ENCODE results near the gene DAPK3. TPM values are rescaled to one million over a fixed set of nuclear protein-coding genes. Genes with fewer than 3 reads are reported as not detected.

DAPK3 gene
- total RNA-seq, 1 experiment from 2014 or later: 62.7 TPM

GRCh38 chr19:3982701-3983541 lies 12.0 kb upstream of the DAPK3 start:
- in situ Hi-C loops (cut with HindIII; ENCODE audit: low pct_unique_long_range_greater_than_20kb, low sequenced_read_pairs): loop anchor here (25.0 kb wide), 1 partner anchor 229 kb away; no protein-coding TSS in a partner anchor
- no peak for DNase-seq (ENCODE audit: low read depth, low spot score)

GRCh38 chr19:3981736-3982681 lies 11.1 kb upstream of the DAPK3 start:
- in situ Hi-C loops (cut with HindIII; ENCODE audit: low pct_unique_long_range_greater_than_20kb, low sequenced_read_pairs): loop anchor here (25.0 kb wide), 1 partner anchor 230 kb away; no protein-coding TSS in a partner anchor
- DNase-seq (ENCODE audit: low read depth, low spot score): no peak

GRCh38 chr19:3981373-3981735 lies 10.5 kb upstream of the DAPK3 start:
- no peak for DNase-seq (ENCODE audit: low read depth, low spot score)
- in situ Hi-C loops (cut with HindIII; ENCODE audit: low pct_unique_long_range_greater_than_20kb, low sequenced_read_pairs): loop anchor here (25.0 kb wide), 1 partner anchor 231 kb away; no protein-coding TSS in a partner anchor

GRCh38 chr19:3980353-3981251 lies 9.7 kb upstream of the DAPK3 start:
- in situ Hi-C loops (cut with HindIII; ENCODE audit: low pct_unique_long_range_greater_than_20kb, low sequenced_read_pairs): loop anchor here (25.0 kb wide), 1 partner anchor 232 kb away; no protein-coding TSS in a partner anchor
- no peak for DNase-seq (ENCODE audit: low read depth, low spot score)

- DNase-seq (ENCODE audit: low read depth, low spot score): no peak
- in situ Hi-C loops (cut with HindIII; ENCODE audit: low pct_unique_long_range_greater_than_20kb, low sequenced_read_pairs): loop anchor here (25.0 kb wide), 1 partner anchor 232 kb away; no protein-coding TSS in a partner anchor
These were observed 8.9 kb upstream of the DAPK3 start for GRCh38 chr19:3979674-3980352.

- in situ Hi-C loops (cut with HindIII; ENCODE audit: low pct_unique_long_range_greater_than_20kb, low sequenced_read_pairs): loop anchor here (25.0 kb wide), 1 partner anchor 233 kb away; no protein-coding TSS in a partner anchor
- DNase-seq (ENCODE audit: low read depth, low spot score): no peak
These were observed 8.4 kb upstream of the DAPK3 start for GRCh38 chr19:3979289-3979673.

- in situ Hi-C loops (cut with HindIII; ENCODE audit: low pct_unique_long_range_greater_than_20kb, low sequenced_read_pairs): loop anchor here (25.0 kb wide), 1 partner anchor 234 kb away; no protein-coding TSS in a partner anchor
These were observed 7.2 kb upstream of the DAPK3 start for GRCh38 chr19:3978145-3978544.

GRCh38 chr19:3977242-3978143 lies 6.6 kb upstream of the DAPK3 start:
- no peak for DNase-seq (ENCODE audit: low read depth, low spot score)
- in situ Hi-C loops (cut with HindIII; ENCODE audit: low pct_unique_long_range_greater_than_20kb, low sequenced_read_pairs): loop anchor here (25.0 kb wide), 1 partner anchor 235 kb away; no protein-coding TSS in a partner anchor

More at GRCh38 chr19:3978145-3978544, 7.2 kb upstream of the DAPK3 start:
- no peak for DNase-seq (ENCODE audit: low read depth, low spot score)

- no peak for DNase-seq (ENCODE audit: low read depth, low spot score)
These were observed 5.8 kb upstream of the DAPK3 start for GRCh38 chr19:3976495-3977241.

GRCh38 chr19:3975637-3976087 lies 4.8 kb upstream of the DAPK3 start:
- in situ Hi-C loops (cut with HindIII; ENCODE audit: low pct_unique_long_range_greater_than_20kb, low sequenced_read_pairs): loop anchor here (25.0 kb wide), 1 partner anchor 237 kb away; no protein-coding TSS in a partner anchor
- no peak for DNase-seq (ENCODE audit: low read depth, low spot score)

More at GRCh38 chr19:3976495-3977241, 5.8 kb upstream of the DAPK3 start:
- in situ Hi-C loops (cut with HindIII; ENCODE audit: low pct_unique_long_range_greater_than_20kb, low sequenced_read_pairs): loop anchor here (25.0 kb wide), 1 partner anchor 236 kb away; no protein-coding TSS in a partner anchor

GRCh38 chr19:3975144-3975543 lies 4.2 kb upstream of the DAPK3 start:
- DNase-seq (ENCODE audit: low read depth, low spot score): no peak

GRCh38 chr19:3970313-3970807 lies 539 bp downstream of the DAPK3 start:
- in situ Hi-C loops (cut with HindIII; ENCODE audit: low pct_unique_long_range_greater_than_20kb, low sequenced_read_pairs): no loop called here
- no peak for DNase-seq (ENCODE audit: low read depth, low spot score)

More at GRCh38 chr19:3975144-3975543, 4.2 kb upstream of the DAPK3 start:
- in situ Hi-C loops (cut with HindIII; ENCODE audit: low pct_unique_long_range_greater_than_20kb, low sequenced_read_pairs): loop anchor here (25.0 kb wide), 1 partner anchor 237 kb away; no protein-coding TSS in a partner anchor

- in situ Hi-C loops (cut with HindIII; ENCODE audit: low pct_unique_long_range_greater_than_20kb, low sequenced_read_pairs): no loop called here
- peak; percentile 50 for DNase-seq (ENCODE audit: low read depth, low spot score)
These were observed 1.2 kb downstream of the DAPK3 start for GRCh38 chr19:3969435-3970312.

Measured in SK-MEL-5 (cell line).